Measurements from ENCODE around the gene BASP1.
"Not testable (repeated sequence)": the region's sequence is repeated elsewhere in the genome, so short reads cannot be mapped to it uniquely, and the experiment has no call there.

BASP1 gene

DNA sequence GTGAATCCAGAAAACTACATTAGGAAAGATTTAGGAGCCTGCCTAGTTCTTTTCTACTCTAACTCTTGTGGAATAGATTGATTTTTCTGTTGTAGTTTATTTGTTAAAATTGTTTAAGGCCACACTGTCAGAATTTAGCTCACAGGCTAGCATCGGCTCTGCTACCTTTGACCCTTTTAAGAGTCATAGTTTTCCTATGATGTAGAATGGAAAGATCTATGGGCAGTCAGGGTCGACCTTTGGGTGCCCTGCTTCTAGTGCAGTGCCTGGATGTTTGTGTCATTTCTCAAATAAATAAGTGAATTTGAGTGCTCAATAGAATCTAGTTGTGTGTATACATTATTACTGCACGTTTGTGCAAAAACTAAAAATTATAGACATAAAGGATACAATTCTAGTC, 38.7 kb downstream of the BASP1 start:
- DNase-seq (ENCODE audit: low read depth): no peak

GRCh38 chr5:17256839-17257238, 39.4 kb downstream of the BASP1 start:
- no peak for DNase-seq (ENCODE audit: low read depth)

GRCh38 chr5:17257705-17258273, 40.4 kb downstream of the BASP1 start:
- no peak for DNase-seq (ENCODE audit: low read depth)

DNA sequence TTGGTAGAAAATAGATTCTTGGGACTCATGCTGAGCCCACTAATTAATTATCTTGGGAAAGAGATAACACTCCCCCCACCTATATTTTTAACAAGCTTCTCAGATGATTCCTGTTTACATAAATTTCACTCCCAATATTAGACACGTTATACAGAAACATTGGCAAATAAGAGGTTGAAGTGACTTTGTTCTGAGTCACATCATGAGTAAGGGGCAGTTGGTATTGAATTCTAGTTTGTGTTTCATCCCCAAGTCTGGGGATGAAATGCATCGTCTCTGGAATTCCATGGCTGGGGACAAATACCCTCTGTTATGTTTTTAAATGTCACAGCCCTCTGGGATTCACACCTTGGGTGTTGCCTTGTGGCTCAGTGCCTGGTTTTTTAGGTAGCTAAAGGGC, 41.0 kb downstream of the BASP1 start:
- no peak for DNase-seq (ENCODE audit: low read depth)

- not testable (repeated sequence) for DNase-seq (ENCODE audit: low read depth)
Observed at GRCh38 chr5:17259012-17259411, 41.6 kb downstream of the BASP1 start.

DNA sequence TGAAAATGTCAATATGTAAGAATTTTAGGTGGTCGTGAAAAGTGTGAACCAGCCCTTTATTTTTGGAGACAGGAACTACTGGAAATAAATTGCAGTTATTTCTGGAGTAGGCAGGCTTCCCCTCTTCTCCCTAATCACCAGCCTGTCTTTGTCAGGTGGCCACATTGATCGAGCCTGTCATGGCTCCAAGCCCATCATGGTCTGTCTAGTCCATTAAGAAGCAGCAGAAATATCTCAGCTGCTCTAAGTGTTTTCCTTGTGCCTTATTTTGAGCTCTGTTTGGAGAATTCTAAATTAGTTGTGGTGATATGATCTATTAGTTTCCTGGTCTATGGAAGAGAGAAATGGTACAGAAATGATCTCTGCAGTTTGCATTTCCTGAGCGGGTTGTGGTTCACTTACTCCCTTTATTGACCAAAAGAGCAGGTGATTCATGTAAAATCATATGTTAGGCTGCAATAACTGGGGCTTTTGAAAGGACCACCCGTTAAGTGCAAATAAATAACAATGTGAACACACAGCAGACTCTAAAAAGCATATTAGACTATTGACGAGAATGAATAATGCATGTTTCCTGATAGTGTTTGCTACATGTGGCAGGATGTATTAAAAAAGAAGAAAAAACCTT, 42.3 kb downstream of the BASP1 start:
- no peak for DNase-seq (ENCODE audit: low read depth)

DNA sequence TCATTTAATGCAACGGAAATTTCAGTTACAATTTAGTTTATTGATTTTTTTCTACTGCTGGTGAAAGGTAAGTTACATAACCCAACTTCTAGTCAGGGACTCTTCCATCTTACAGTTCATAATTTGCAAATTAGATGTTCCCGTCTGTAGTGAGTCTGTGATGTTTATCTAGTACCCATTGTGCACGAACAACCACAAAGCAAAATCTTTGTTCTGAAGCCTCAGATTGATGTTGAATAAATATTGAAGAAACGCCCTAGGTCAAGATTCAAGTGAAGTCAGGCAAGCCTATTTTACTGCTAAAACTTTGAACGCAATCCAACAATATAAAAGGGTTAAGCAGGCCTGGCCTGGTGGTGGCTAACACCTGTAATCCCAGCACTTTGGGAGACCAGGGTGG, 43.1 kb downstream of the BASP1 start:
- no peak for DNase-seq (ENCODE audit: low read depth)

- no peak for DNase-seq (ENCODE audit: low read depth)
Observed at GRCh38 chr5:17261075-17261474, 43.6 kb downstream of the BASP1 start.

DNA sequence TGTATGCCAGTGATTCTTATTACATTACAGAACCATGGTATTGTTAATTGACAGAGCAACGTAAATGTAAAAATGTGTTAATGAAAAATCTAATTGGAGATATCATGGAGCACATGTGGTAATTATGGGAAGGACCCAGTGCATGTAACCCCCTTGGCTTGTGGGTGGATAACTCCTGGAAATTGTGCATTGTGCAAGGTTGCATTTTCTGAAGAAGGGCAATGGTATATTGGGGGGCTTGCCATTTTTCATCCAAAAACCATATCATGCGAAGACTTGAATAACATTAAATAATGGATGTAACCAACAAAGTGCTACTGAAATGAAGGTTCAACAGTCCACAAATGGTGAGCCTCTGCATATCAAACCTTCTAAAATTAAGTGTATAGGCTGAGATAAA, 47.6 kb downstream of the BASP1 start:
- no peak for DNase-seq (ENCODE audit: low read depth)

GRCh38 chr5:17267106-17267505, 49.7 kb downstream of the BASP1 start:
- DNase-seq (ENCODE audit: low read depth): no peak

DNA sequence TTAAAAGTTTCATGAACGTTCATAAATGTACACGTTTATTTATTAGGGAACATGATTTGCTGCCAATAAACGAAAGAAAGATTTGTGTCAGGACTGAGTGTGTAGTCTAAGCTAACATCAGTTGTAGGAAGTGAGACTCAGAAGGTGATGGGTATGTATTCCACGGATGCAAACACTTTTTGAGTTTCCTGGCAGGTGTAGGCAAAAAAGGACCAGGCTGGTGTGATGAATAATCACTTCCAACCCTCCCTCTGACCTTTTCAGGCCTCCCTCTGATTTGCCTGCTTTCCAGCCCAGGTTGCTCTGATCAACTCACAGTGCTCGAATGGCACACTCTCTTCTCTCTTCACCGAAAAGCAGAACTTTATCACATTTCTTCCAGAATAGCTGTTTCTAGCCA, 51.8 kb downstream of the BASP1 start:
- no peak for DNase-seq (ENCODE audit: low read depth)

GRCh38 chr5:17272111-17272510, 54.7 kb downstream of the BASP1 start:
- DNase-seq (ENCODE audit: low read depth): no peak

- DNase-seq (ENCODE audit: low read depth): no peak
Observed at GRCh38 chr5:17275289-17276158, 58.1 kb downstream of the BASP1 start.

- no peak for DNase-seq (ENCODE audit: low read depth)
Observed at GRCh38 chr5:17276445-17276844, 59.0 kb downstream of the BASP1 start.

DNA sequence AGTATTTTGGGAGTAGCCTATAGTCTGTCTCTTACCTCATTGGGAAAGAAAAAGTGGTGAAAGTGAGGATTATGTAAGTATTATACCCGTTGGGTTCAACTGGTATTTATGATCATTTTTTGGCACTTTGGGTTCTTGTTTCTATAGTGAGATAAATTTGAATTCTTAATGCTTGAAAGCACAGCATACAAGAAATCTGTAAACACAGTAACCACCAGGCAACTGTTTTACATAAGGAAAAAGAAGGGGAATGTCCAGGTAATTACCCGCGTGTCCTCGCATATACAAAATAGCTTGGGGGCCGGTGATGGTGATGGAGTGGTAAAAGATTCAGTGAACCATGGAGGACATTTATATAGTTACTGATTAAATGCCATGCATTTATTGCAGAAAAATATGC, 60.5 kb downstream of the BASP1 start:
- DNase-seq (ENCODE audit: low read depth): no peak

DNA sequence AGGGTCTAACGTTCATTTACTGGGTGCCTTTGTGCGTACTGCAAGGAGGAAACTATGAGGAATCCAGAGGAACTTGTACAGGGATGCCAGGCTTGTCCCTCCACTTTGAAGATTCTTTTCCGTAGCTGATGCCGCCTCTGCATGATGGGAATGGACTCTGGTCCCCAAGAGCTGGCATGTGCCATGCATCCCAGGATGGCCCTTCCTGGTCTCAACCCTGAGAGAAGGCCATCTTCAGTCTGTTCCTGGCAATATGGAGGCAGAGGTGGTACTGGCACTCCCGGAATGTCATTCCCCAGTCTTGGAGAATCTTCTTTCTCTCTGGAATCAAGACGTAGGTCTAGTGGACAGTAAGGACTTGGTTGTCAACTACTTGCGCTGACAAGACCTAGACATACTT, 61.5 kb downstream of the BASP1 start:
- no peak for DNase-seq (ENCODE audit: low read depth)

DNA sequence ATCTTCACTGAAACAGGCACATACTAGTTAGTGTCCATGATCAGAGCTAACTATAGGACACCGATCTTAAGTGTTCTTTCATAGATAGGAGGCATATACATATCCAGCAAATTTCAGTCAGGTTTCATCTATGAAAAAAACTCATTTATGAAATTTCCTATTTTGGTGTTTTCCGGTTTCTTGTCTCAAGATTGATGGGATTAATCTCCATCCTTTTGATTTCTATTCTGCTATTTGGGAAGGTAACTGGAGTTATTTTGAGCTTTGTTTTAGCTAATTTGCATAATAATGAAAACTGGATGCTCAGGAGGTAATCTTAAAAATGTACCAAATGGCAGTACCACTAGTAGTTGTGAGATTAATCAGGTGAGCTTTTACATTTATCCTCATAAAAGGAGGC, 62.1 kb downstream of the BASP1 start:
- DNase-seq (ENCODE audit: low read depth): no peak

GRCh38 chr5:17282283-17283120, 65.1 kb downstream of the BASP1 start:
- DNase-seq (ENCODE audit: low read depth): no peak

DNA sequence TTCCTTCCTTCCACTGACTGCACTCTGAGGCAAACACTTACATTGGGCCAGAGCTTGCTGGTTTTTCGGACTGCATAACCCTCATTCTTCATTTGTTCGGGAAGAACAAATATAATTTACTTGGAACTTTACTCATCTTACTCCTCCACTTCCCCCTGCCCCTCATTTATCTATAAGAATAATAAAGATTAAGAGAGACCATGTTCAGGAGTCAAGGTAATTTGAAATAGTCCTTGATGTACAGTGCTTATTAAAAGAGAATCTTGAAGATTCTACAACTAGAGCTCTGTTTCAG, 65.6 kb downstream of the BASP1 start:
- no peak for DNase-seq (ENCODE audit: low read depth)

GRCh38 chr5:17287501-17288155, 70.2 kb downstream of the BASP1 start:
- no peak for DNase-seq (ENCODE audit: low read depth)

DNA sequence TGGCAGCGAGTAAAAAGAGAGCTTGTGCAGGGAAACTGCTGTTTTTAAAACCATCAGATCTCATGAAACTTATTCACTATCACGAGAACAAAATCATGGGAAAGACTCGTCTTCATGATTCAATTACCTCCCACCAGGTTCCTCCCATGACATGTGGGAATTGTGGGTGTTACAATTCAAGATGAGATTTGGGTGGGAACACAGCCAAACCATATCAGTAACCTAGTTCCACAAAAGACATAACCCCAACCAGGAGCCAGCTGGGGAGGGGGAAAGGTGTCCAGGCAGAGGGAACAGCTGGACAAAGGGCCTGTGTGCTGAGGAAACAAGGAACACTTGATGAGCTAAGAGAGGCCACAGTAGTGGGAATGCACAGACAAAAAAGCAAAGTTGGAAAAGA, 71.1 kb downstream of the BASP1 start:
- no peak for DNase-seq (ENCODE audit: low read depth)
